ENCODE results near the gene TAF11.
A peak's percentile ranks its signal among the peaks of the same experiment; 100 is the strongest.
"Not testable (repeated sequence)": the region's sequence is repeated elsewhere in the genome, so short reads cannot be mapped to it uniquely, and the experiment has no call there.

The TAF11 gene

DNA sequence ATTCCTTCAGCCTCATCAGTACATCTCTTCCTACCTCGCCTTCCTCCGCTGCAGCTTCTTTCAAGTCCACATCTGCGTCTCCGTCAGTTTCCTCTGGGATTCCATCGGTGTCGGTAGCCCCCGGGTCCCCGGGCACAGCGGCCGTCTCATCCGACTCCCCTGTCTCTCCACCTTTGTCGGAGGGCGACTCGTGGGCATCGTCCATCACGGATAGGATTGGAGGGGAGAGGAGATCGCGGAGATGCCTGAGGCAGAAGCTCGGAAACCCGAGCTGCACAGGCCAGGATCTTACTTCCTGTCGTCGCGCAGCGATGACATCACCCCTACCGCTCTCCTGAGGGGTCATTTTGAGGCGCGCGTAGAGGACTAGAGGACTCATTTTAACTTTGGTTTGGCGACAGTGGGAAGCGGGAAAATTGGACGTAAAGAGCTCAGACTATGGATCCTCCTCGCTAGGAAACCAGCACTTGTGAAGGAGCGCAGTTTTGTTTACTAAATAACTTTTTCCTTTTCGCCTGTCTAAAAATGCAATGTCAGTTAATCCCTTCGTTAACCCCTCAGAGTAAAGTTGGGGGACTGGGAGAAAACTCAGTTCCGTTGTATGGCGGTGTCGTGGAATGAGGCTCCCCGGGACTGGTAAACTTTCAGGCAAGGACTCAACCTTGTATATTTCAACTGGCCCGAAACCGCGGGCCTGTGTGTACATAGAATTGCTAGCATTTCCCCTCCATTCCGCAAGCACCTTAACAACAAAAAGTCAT lies at the start of gene TAF11:
TAF11 (minus strand) TSS at position 290 of the 761 bp plus-strand sequence; CDS start at position 205, 85 bp downstream.
- peak within 1 kb of the TSS; percentile 81 for H3K4me3 ChIP-seq (replicated peaks; ENCODE audit: low read depth, low read length)
- DNase-seq (ENCODE audit: extremely low read depth, insufficient read length), result peak; percentile 82
- no peaks in the 10 kb centered on the region for H3K27me3 ChIP-seq (replicated peaks; ENCODE audit: control insufficient read depth, insufficient read depth, low read length)
- no peak for TF ChIP-seq CTCF (IDR thresholded peaks at IDR 0.05; ENCODE audit: insufficient read depth, low read length, poor library complexity, severe bottlenecking)
- H3K36me3 ChIP-seq (ENCODE audit: control insufficient read depth, insufficient read depth, low read length), result no peaks in the 10 kb centered on the region

GRCh38 chr6:34934516-34934915 lies 46.7 kb upstream of the TAF11 start:
- TF ChIP-seq CTCF (IDR thresholded peaks at IDR 0.05; ENCODE audit: insufficient read depth, low read length, poor library complexity, severe bottlenecking), result no peak
- Histone ChIP-seq H3K36me3 (ENCODE audit: control insufficient read depth, insufficient read depth, low read length) (no peaks in the 10 kb centered on the region), H3K27me3 (replicated peaks; ENCODE audit: control insufficient read depth, insufficient read depth, low read length) (no peaks in the 10 kb centered on the region), H3K4me3 (replicated peaks; ENCODE audit: low read depth, low read length) (no peak overlapping the region)
- DNase-seq (ENCODE audit: extremely low read depth, insufficient read length), result no peak

DNA sequence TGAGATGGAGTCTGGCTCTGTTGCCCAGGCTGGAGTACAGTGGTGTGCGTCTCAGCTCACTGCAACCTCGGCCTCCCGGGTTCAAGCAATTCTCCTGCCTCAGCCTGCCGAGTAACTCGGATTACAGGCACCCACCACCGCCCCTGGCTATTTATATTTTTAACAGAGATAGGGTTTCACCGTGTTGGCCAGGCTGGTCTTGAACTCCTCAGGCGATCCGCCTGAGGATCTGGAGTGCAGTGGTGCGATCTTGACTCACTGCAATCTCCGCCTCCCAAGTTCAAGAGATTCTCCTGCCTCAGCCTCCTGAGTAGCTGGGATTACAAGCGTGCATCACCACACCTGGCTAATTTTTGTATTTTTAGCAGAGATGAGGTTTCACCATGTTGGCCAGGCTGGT lies 44.4 kb upstream of the TAF11 start:
- not testable (repeated sequence) for H3K36me3 ChIP-seq (ENCODE audit: control insufficient read depth, insufficient read depth, low read length)

DNA sequence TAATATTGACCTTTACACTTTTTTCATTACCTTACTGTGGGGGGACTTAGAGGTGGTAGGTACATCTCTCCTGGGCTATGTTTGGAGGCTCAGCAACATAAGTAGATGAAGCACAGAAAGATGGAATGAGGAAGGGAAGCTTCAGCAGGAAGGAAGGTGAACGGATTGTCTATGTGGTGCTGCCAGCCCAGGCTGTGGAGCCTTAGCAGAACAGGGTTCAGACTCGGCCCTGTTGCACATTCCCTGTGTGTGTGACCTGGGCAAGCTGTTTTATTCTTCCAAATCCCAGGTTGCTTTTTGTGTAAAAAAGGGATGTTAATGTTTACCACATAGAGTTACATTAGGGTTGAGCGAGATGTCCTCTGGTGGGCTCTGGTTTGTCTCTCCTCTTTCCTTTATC lies 42.4 kb upstream of the TAF11 start:
- TF ChIP-seq CTCF (IDR thresholded peaks at IDR 0.05; ENCODE audit: insufficient read depth, low read length, poor library complexity, severe bottlenecking), result no peak
- Histone ChIP-seq H3K4me3 (replicated peaks; ENCODE audit: low read depth, low read length) (no peak overlapping the region), H3K36me3 (ENCODE audit: control insufficient read depth, insufficient read depth, low read length) (no peaks in the 10 kb centered on the region), H3K27me3 (replicated peaks; ENCODE audit: control insufficient read depth, insufficient read depth, low read length) (no peaks in the 10 kb centered on the region)
- no peak for DNase-seq (ENCODE audit: extremely low read depth, insufficient read length)

More for the DNA sequence above, 44.4 kb upstream of the TAF11 start:
- not testable (repeated sequence) for H3K4me3 ChIP-seq (replicated peaks; ENCODE audit: low read depth, low read length); DNase-seq (ENCODE audit: extremely low read depth, insufficient read length); H3K27me3 ChIP-seq (replicated peaks; ENCODE audit: control insufficient read depth, insufficient read depth, low read length)

DNA sequence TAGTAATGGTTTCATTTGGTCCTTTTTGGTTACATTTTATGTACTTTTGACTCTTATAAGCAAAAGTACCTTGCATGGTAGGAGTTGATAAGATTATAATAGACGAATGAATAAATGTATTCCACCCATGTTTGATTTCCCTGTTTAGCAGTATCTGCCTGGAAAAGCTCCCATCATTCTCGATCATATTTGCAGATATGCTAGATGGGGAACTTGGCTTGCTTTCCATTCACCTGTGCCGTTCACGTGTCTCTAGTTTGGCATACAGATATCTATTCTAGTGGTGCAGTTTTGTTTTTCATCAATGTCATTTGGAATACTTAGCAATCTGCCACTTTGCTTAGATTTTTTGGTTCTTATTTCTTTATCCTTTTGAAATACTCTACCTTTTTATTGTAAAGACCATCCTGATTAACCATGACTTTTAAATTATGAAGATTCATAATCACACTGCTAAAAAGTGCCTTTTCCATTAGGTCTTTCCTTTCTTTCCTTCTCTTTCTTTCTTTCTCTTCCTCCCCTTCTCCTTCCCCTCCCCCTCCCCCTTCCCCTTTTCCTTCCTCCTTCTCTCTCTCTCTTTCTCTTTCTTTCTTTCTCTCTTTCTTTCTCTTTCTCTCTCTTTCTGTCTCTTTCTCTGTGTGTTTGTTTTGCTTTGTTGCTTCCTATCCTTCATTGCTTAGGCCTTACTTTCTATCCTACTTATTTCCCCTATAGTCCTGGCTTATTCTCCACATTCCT lies 41.6 kb upstream of the TAF11 start:
- no peak for TF ChIP-seq CTCF (IDR thresholded peaks at IDR 0.05; ENCODE audit: insufficient read depth, low read length, poor library complexity, severe bottlenecking)
- DNase-seq (ENCODE audit: extremely low read depth, insufficient read length), result no peak
- no peaks in the 10 kb centered on the region for H3K27me3 ChIP-seq (replicated peaks; ENCODE audit: control insufficient read depth, insufficient read depth, low read length)
- no peaks in the 10 kb centered on the region for H3K36me3 ChIP-seq (ENCODE audit: control insufficient read depth, insufficient read depth, low read length)
- no peak overlapping the region for H3K4me3 ChIP-seq (replicated peaks; ENCODE audit: low read depth, low read length)

DNA sequence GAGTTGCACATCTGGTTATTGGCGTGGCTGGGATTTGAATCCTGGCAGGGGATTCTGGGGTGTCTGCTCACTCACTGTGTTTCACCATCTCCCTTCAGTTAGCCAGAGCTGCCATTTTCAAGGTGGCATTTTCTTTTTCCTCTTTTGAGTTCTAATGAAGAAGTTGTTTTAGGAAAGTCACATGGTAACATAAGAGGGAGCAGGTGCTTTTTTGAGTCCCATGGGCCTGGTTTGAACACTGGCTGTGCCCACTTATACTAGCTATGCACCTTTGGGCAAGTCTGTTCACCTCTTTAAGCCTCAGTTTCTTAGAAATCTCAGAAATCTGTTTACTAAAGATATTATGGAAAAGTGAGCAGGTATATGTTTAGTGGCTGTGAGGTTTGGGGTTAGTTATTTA lies 40.9 kb upstream of the TAF11 start:
- no peak for DNase-seq (ENCODE audit: extremely low read depth, insufficient read length)
- no peak for TF ChIP-seq CTCF (IDR thresholded peaks at IDR 0.05; ENCODE audit: insufficient read depth, low read length, poor library complexity, severe bottlenecking)
- Histone ChIP-seq H3K27me3 (replicated peaks; ENCODE audit: control insufficient read depth, insufficient read depth, low read length) (no peaks in the 10 kb centered on the region), H3K36me3 (ENCODE audit: control insufficient read depth, insufficient read depth, low read length) (no peaks in the 10 kb centered on the region), H3K4me3 (replicated peaks; ENCODE audit: low read depth, low read length) (no peak overlapping the region)

All from GM06990 (cell line).